HepG2 (cell line): ENCODE measurements around the gene SLC35E4. TPM values are rescaled to one million over a fixed set of nuclear protein-coding genes. Genes with fewer than 3 reads are reported as not detected.

Experiments used
- ATAC-seq: fragments of 200-7000 bp; cut with Tn5 transposase; 3 replicates; pipeline ENCODE4 v1.9.1; 2020; ENCODE audit warnings: mild to moderate bottlenecking, moderate library complexity
- BruUV-seq: library from RNA; stranded (reverse); fragments of 400-500 nt; replicated peaks from 2 replicates; lab custom pipeline; 2021; lab: Mats Ljungman, UMichigan
- CTCF ChIA-PET: fragments of 300-600 bp; formaldehyde crosslinking; extraction: SDS; loops from one replicate; lab custom pipeline; 2021; ENCODE audit warnings: low total read pairs, inconsistent platforms, low intra/inter-chr PET ratio; lab: Yijun Ruan, JAX
- POLR2A ChIA-PET: fragments of 350-600 bp; sonication (Branson Sonifier 250); formaldehyde crosslinking; loops from one replicate; lab custom pipeline; 2020; ENCODE audit warnings: antibody characterized with exemption, inconsistent platforms; lab: Yijun Ruan, JAX
- DNase-seq: peaks from one replicate; pipeline ENCODE4 v3.0.0-alpha.2; 2015; ENCODE audit warnings: low spot score
- FAIRE-seq: peaks from 3 replicates; lab custom pipeline; 2011; peaks lifted over from hg19 to GRCh38; lab: Jason Lieb, UNC
- H2AFZ ChIP-seq: one replicate; pipeline ENCODE4 v1.6.1; 2011; ENCODE audit warnings: low read length, inconsistent platforms
- H3K27ac ChIP-seq: fragments of 300-600 bp; 3 replicates; pipeline ENCODE4 v1.8.0; 2011; ENCODE audit warnings: mixed run types, mild to moderate bottlenecking, mixed read lengths, low read length, inconsistent platforms; ENCODE audit not compliant: insufficient read depth; ENCODE audit errors: extremely low read length
- H3K27me3 ChIP-seq, 2 experiments: fragments of 200-600 bp in 1 of 2; 2 replicates in 1 of 2; 3 replicates in 1 of 2; pipeline versions ENCODE4 v1.6.0 to v1.8.0; 2011; ENCODE audit warnings: low read length in 2 of 2, mild to moderate bottlenecking in 2 of 2, moderate library complexity in 2 of 2, inconsistent platforms in 1 of 2; ENCODE audit not compliant: insufficient read depth in 2 of 2, control insufficient read depth in 1 of 2
- H3K36me3 ChIP-seq, 2 experiments: fragments of 200-600 bp in 1 of 2; replicated peaks in 1 of 2; 2 replicates in 1 of 2; 3 replicates in 1 of 2; pipeline versions ENCODE4 v1.5.1 to v1.8.0; 2011; ENCODE audit warnings: low read length in 2 of 2, inconsistent platforms in 1 of 2; ENCODE audit not compliant: insufficient read depth in 2 of 2, control insufficient read depth in 1 of 2
- H3K4me1 ChIP-seq: 2 replicates; pipeline ENCODE4 v1.5.1; 2012; ENCODE audit warnings: low read length, inconsistent platforms; ENCODE audit not compliant: insufficient read depth
- H3K4me2 ChIP-seq: 2 replicates; pipeline ENCODE4 v1.6.0; 2011; ENCODE audit warnings: low read depth, low read length, inconsistent platforms
- H3K4me3 ChIP-seq, 3 experiments: fragments of 200-600 bp in 1 of 3; sonication (generic), shearing (Covaris generic) in 1 of 3; replicated peaks in 1 of 3; 2 replicates each; pipeline ENCODE4 v1.5.1; 2011 to 2016; ENCODE audit warnings: low read length in 3 of 3, inconsistent platforms in 2 of 3, low read depth in 2 of 3, mild to moderate bottlenecking in 2 of 3, control low read depth in 1 of 3, mixed read lengths in 1 of 3; ENCODE audit not compliant: insufficient read depth in 1 of 3
- H3K79me2 ChIP-seq: one replicate; pipeline ENCODE4 v1.6.1; 2011; ENCODE audit warnings: low read length, inconsistent platforms; ENCODE audit not compliant: insufficient read depth
- H3K9ac ChIP-seq: 2 replicates; pipeline ENCODE4 v1.6.0; 2011; ENCODE audit warnings: mild to moderate bottlenecking, low read depth, low read length, inconsistent platforms; ENCODE audit not compliant: insufficient read depth
- H3K9me3 ChIP-seq: 2 replicates; pipeline ENCODE4 v1.5.1; 2012; ENCODE audit warnings: mild to moderate bottlenecking, low read length
- H4K20me1 ChIP-seq: 2 replicates; pipeline ENCODE4 v1.6.0; 2011; ENCODE audit warnings: inconsistent platforms, mild to moderate bottlenecking, low read length, moderate library complexity; ENCODE audit not compliant: insufficient read depth
- MXI1 ChIP-seq: IDR thresholded peaks from 3 replicates; pipeline ENCODE4 v1.6.1; 2012; ENCODE audit warnings: low read depth, low read length, inconsistent platforms, borderline replicate concordance
- NFYB ChIP-seq: sonication (generic); formaldehyde crosslinking; IDR thresholded peaks from 2 replicates; pipeline ENCODE4 v1.4.0; 2020; ENCODE audit warnings: missing genetic modification reagents
- NONO ChIP-seq, 2 experiments: fragments of 450-650 bp in 1 of 2; sonication (generic) in 1 of 2; formaldehyde crosslinking in 1 of 2; IDR thresholded peaks in 1 of 2; conservative IDR thresholded peaks in 1 of 2; 2 replicates each; pipeline versions ENCODE4 v1.6.1 to v1.8.0; 2017 to 2022; ENCODE audit warnings: mild to moderate bottlenecking in 1 of 2, missing genetic modification reagents in 1 of 2, moderate library complexity in 1 of 2
- PHF21A ChIP-seq: sonication (generic); formaldehyde crosslinking; IDR thresholded peaks from 2 replicates; pipeline ENCODE4 v1.5.0; 2020; ENCODE audit warnings: mild to moderate bottlenecking, missing genetic modification reagents
- ZNF296 ChIP-seq: sonication (generic); formaldehyde crosslinking; conservative IDR thresholded peaks from 2 replicates; pipeline ENCODE4 v1.5.0; 2020; ENCODE audit warnings: mild to moderate bottlenecking, missing genetic modification reagents
- ZNF496 ChIP-seq: sonication (generic); formaldehyde crosslinking; IDR thresholded peaks from 2 replicates; pipeline ENCODE4 v1.8.1; 2023; ENCODE audit warnings: mild to moderate bottlenecking, moderate library complexity, missing genetic modification reagents; ENCODE audit not compliant: insufficient replicate concordance
- ZNF772 ChIP-seq: sonication (generic); formaldehyde crosslinking; IDR thresholded peaks from 2 replicates; pipeline ENCODE4 v1.5.0; 2020; ENCODE audit warnings: mild to moderate bottlenecking, missing genetic modification reagents
- in situ Hi-C: cut with HindIII; loops from 2 replicates; pipeline ENCODE4 v1.10.0; 2017; ENCODE audit warnings: low pct_unique_long_range_greater_than_20kb; ENCODE audit not compliant: extremely low pct_ligation_motif_present
- intact Hi-C: fragments of 100-400 bp; cut with micrococcal nuclease; formaldehyde crosslinking; loops from one replicate; pipeline ENCODE4 v1.10.0; 2022; ENCODE audit not compliant: unreplicated experiment
- polyA plus RNA-seq, 8 experiments: library from polyadenylated mRNA; depleted of rRNA in 3 of 8; stranded (reverse) in 7 of 8; unstranded in 1 of 8; fragments of >200 nt; fragmentation: Illumina TruSeq in 4 of 8; extraction: Trizol in 4 of 8; gene quantifications; 2 replicates each; pipeline versions ENCODE4 v1.2.1 to v1.2.3, GENCODE V29; 2011 to 2016; ENCODE audit warnings: low read depth in 4 of 8, missing spikeins in 1 of 8, mixed read lengths in 1 of 8; ENCODE audit not compliant: insufficient read depth in 1 of 8
- total RNA-seq, 5 experiments: library from RNA; depleted of rRNA; stranded (reverse); fragments of >200 nt; fragmentation: Illumina TruSeq; extraction: Trizol; gene quantifications; 2 replicates each; pipeline ENCODE4 v1.2.3, GENCODE V29; 2016; ENCODE audit warnings: low read depth in 1 of 5
- TF ChIP-seq, protein P1 (sequence below), 2 experiments: IDR thresholded peaks; 2 replicates each; pipeline ENCODE4 v1.6.1; 2011 to 2012; ENCODE audit warnings: low read length in 2 of 2, borderline replicate concordance in 1 of 2, low read depth in 1 of 2, mild to moderate bottlenecking in 1 of 2, moderate library complexity in 1 of 2
- TF ChIP-seq, protein P2 (sequence below): sonication (generic); formaldehyde crosslinking; IDR thresholded peaks from 2 replicates; pipeline ENCODE4 v1.5.1; 2020; ENCODE audit warnings: missing genetic modification reagents, mild to moderate bottlenecking, borderline replicate concordance
- TF ChIP-seq, protein P3 (sequence below): sonication (generic); formaldehyde crosslinking; conservative IDR thresholded peaks from 2 replicates; pipeline ENCODE4 v1.8.0; 2022; ENCODE audit warnings: mild to moderate bottlenecking, moderate library complexity, missing genetic modification reagents

Gene SLC35E4
- total and polyA plus RNA-seq, 2 of the 13 experiments (the other 11 are each of a cell fraction or from before 2014, with no cell fraction given): 0.07 to 0.15 TPM

DNA sequence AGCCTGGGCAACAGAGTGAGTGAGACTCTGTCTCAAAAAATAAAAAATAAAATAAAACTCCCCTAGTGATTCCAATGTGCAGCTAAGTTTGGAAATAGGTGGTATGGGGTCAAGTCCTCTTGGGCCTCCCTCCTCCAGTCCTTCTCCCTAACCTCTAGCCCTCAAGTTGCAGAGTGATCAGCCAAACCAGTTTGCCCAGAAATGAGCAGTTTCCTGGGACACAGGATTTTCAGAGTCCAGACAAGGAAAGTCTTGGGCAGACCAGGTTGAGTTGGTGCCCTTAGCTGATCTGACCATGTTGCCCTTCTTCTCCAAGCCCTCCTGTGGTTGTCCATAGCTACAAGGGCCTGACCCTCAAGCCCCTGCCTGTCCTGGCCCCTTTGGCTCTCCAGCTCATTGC, 20.7 kb upstream of the SLC35E4 start:
- no peak overlapping the region for H3K9ac ChIP-seq
- BruUV-seq: no TSS peak
- no peak overlapping the region for H3K4me3 ChIP-seq
- POLR2A ChIA-PET: no interaction called here
- TF ChIP-seq, protein P1, sequence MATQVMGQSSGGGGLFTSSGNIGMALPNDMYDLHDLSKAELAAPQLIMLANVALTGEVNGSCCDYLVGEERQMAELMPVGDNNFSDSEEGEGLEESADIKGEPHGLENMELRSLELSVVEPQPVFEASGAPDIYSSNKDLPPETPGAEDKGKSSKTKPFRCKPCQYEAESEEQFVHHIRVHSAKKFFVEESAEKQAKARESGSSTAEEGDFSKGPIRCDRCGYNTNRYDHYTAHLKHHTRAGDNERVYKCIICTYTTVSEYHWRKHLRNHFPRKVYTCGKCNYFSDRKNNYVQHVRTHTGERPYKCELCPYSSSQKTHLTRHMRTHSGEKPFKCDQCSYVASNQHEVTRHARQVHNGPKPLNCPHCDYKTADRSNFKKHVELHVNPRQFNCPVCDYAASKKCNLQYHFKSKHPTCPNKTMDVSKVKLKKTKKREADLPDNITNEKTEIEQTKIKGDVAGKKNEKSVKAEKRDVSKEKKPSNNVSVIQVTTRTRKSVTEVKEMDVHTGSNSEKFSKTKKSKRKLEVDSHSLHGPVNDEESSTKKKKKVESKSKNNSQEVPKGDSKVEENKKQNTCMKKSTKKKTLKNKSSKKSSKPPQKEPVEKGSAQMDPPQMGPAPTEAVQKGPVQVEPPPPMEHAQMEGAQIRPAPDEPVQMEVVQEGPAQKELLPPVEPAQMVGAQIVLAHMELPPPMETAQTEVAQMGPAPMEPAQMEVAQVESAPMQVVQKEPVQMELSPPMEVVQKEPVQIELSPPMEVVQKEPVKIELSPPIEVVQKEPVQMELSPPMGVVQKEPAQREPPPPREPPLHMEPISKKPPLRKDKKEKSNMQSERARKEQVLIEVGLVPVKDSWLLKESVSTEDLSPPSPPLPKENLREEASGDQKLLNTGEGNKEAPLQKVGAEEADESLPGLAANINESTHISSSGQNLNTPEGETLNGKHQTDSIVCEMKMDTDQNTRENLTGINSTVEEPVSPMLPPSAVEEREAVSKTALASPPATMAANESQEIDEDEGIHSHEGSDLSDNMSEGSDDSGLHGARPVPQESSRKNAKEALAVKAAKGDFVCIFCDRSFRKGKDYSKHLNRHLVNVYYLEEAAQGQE (IDR thresholded peaks at IDR 0.05; ENCODE audit: borderline replicate concordance in 1 of 2, low read depth in 1 of 2, low read length in 2 of 2): no peak
- TF ChIP-seq, protein P2, sequence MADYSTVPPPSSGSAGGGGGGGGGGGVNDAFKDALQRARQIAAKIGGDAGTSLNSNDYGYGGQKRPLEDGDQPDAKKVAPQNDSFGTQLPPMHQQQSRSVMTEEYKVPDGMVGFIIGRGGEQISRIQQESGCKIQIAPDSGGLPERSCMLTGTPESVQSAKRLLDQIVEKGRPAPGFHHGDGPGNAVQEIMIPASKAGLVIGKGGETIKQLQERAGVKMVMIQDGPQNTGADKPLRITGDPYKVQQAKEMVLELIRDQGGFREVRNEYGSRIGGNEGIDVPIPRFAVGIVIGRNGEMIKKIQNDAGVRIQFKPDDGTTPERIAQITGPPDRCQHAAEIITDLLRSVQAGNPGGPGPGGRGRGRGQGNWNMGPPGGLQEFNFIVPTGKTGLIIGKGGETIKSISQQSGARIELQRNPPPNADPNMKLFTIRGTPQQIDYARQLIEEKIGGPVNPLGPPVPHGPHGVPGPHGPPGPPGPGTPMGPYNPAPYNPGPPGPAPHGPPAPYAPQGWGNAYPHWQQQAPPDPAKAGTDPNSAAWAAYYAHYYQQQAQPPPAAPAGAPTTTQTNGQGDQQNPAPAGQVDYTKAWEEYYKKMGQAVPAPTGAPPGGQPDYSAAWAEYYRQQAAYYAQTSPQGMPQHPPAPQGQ (CRISPR knock-in tag): no peak
- TF ChIP-seq ZNF496 (CRISPR knock-in tag) (no peak), MXI1 (no peak), PHF21A (CRISPR knock-in tag) (no peak), ZNF772 (no peak), NONO (IDR thresholded peaks at IDR 0.05) (no peak), NONO (CRISPR knock-in tag; conservative IDR thresholded peaks at IDR 0.05) (no peak), ZNF296 (CRISPR knock-in tag) (no peak), NFYB (CRISPR knock-in tag) (no peak)
- TF ChIP-seq, protein P3, sequence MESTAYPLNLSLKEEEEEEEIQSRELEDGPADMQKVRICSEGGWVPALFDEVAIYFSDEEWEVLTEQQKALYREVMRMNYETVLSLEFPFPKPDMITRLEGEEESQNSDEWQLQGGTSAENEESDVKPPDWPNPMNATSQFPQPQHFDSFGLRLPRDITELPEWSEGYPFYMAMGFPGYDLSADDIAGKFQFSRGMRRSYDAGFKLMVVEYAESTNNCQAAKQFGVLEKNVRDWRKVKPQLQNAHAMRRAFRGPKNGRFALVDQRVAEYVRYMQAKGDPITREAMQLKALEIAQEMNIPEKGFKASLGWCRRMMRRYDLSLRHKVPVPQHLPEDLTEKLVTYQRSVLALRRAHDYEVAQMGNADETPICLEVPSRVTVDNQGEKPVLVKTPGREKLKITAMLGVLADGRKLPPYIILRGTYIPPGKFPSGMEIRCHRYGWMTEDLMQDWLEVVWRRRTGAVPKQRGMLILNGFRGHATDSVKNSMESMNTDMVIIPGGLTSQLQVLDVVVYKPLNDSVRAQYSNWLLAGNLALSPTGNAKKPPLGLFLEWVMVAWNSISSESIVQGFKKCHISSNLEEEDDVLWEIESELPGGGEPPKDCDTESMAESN (CRISPR knock-in tag): no peak
- TF ChIP-seq, all 625 proteins: peak for 0
- no peak for ATAC-seq
- intact Hi-C loops (no loop called here), in situ Hi-C loops (no loop called here)
- DNase-seq: no peak
- Histone ChIP-seq H3K79me2 (no peaks in the 10 kb centered on the region), H3K4me1 (peaks cover 17% of the 10 kb centered on the region), H3K27ac (no peak overlapping the region), H3K9me3 (no peaks in the 10 kb centered on the region), H4K20me1 (no peaks in the 10 kb centered on the region), H3K36me3 (no peaks in the 10 kb centered on the region), H3K4me2 (no peak overlapping the region), H2AFZ (no peak overlapping the region), H3K27me3 (no peaks in the 10 kb centered on the region; a peak in 2 of 5 replicates)
- CTCF ChIA-PET: no interaction called here
- no peak for FAIRE-seq
